PC-9 (cell line): ENCODE data around the gene GALNT9.

Source experiments
- EZH2 ChIP-seq: fragments of 200-600 bp; sonication (generic); IDR thresholded peaks from 2 replicates; pipeline ENCODE4 v1.8.0; 2017; ENCODE audit warnings: antibody characterized with exemption, low read depth
- TF ChIP-seq, protein P1 (sequence below): fragments of 200-600 bp; sonication (generic); conservative IDR thresholded peaks from 2 replicates; pipeline ENCODE4 v1.6.1; 2017; ENCODE audit warnings: mixed run types, antibody characterized with exemption, mild to moderate bottlenecking, moderate library complexity

- TF ChIP-seq, protein P1, sequence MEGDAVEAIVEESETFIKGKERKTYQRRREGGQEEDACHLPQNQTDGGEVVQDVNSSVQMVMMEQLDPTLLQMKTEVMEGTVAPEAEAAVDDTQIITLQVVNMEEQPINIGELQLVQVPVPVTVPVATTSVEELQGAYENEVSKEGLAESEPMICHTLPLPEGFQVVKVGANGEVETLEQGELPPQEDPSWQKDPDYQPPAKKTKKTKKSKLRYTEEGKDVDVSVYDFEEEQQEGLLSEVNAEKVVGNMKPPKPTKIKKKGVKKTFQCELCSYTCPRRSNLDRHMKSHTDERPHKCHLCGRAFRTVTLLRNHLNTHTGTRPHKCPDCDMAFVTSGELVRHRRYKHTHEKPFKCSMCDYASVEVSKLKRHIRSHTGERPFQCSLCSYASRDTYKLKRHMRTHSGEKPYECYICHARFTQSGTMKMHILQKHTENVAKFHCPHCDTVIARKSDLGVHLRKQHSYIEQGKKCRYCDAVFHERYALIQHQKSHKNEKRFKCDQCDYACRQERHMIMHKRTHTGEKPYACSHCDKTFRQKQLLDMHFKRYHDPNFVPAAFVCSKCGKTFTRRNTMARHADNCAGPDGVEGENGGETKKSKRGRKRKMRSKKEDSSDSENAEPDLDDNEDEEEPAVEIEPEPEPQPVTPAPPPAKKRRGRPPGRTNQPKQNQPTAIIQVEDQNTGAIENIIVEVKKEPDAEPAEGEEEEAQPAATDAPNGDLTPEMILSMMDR = no peak
- TF ChIP-seq EZH2 = no peak
Measured at GRCh38 chr12:132206046-132206434, 123.3 kb downstream of the GALNT9 start.
